Measurements from ENCODE around the gene CYSTM1.
A peak's percentile ranks its signal among the peaks of the same experiment; 100 is the strongest.

The CYSTM1 gene

DNA sequence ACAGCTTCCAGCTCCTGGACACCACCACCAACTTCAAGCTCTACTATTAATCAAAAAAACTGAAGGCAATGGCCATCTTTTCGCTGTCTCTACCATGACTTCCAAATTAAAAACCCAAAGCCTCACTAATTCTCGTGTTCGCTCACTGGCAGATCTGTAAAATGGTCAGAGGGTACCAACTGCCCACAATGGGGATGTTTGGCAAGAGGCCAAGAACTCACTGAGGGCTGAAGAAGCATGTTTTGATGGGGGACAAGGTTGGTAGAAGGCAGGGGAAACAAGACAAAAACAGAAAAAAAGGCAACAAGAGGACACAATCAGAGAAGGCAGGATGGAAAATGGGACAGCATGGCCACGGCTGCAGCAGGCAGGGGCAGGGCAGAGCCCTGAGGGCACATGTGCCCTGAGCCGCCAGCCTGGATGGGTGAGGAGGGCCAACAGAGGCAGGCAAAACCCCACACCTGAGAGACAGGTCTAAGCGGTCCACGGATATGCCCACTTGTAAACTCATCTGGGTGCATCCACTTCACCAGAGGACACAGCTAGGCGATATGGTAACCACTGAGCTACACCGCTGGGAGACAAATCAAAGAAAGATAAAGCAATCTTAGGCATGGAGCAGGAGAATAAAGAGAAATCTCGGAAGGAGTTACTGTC, 77.6 kb downstream of the CYSTM1 start:
- DNase-seq, result no peak

DNA sequence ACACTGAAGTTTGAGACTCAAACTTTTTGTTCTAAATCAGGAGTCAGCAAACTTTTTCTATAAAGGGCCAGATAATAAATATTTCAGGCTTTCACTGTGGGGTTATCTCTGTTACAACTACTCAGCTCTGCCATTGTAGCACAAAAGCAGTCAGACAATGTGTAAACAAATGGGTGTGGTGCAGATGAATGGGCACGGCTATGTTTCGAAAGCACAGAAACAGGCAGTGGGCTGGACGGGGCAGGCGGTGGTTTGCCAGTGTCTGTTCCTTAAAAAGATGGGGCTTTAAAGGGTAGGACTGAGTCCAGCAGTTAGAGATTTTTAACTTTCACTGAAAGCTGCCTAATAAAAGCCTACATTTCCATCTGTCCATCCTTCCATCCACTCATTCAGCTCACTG, 79.0 kb downstream of the CYSTM1 start:
- DNase-seq, result no peak

DNA sequence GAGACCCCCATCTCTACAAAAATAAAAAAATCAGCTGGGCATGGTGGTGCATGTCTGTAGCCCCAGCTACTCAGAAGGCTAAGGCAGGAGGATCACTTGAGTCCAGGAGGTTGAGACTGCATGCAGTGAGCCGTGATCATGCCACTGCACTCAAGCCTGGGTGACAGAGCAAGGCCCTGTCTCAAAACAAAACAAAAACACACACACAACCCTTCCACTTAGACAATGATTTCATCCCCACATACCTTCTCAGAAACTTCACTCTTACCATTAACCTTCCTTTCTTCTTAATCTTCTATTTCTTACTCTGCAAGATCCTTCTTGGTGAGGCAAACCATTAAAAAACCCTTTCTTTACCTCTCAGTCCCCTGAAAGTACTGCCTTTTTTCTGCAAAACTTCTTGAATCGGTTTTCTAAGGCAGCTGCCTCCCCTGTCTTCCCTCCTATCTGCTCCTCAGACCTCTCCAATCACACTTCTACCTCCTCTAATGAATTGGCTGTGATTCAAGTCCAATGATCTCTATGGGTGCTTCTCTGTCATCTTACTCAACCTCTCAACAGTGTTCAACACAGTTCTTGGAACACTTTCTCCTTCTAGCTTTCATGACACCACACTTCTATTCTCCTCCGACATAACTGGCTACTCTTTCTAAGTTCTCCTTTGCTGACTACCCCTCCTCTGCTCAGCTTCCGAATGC, 80.6 kb downstream of the CYSTM1 start:
- no peak for DNase-seq

DNA sequence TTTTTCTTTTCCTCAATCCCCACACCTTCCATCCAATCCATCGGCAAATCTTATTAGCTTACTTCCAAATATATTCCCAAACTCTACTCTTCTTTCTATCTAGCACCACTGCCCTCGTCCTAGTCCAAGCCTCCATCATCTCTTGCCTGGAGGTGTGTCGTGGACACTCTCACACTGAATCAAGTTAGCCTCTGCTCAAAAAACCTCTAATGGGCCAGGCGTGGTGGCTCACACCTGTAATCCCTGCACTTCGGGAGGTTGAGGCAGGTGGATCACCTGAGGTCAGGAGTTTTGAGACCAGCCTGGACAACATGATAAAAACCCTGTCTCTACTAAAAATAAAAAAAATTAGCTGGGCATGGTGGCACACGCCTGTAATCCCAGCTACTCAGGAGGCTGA, 81.7 kb downstream of the CYSTM1 start:
- DNase-seq, result no peak

DNA sequence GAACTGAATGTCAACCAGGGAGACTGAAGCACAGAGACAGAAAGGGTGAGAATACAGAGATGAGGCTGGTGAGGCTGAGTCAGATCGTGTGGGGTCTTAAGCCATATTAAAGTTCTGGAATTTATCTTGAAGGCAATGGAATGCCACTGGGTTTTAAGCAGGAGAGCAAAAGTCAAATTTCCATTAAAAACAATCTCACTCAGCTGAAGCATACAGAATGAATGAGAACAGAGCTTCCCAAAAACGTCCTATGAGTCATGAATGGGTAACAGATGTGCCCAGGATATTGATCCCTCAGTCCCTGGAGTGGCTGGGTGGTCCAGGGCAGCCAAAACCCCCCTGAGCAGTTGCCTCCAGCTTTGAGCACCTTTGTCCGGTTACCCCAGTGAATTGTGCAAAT, 83.0 kb downstream of the CYSTM1 start:
- no peak for DNase-seq

DNA sequence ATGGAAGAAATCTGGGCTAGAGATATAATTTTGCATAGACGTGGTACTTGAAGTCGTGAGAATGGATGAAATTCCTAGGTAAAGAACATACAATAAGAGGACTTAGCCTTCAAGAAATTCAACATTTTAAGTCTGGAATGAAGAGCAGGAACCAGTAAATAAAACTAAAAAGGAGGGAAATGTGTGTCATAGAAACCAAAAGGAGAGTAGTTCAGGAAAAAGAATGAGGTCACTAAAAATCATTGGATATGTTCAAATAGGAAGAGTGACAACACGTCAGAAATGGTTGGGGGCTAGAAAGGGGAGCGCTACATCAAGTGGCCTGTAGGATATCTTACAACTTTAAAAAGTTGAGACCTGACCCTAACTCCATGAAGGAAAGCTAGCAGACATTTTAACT, 83.9 kb downstream of the CYSTM1 start:
- DNase-seq, result no peak

DNA sequence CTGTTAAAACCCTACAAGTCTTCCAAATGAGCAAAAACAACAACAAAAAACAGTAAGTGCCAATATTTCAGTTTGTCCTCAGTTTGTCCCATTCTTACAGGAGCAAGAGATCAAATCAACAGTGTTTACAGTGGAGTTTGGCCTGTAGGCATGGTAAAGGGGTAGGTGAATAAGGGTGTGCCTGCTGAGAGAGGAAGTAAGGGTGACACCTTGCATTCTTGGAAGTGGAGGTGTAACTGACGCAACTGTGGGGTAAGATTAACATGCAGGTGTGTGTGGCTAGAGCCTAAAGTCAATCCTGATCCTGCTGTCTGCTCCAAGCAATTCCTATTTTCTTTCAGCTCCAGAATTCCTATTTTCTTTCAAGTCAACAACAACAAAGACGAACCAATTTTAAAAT, 84.5 kb downstream of the CYSTM1 start:
- DNase-seq, result no peak

DNA sequence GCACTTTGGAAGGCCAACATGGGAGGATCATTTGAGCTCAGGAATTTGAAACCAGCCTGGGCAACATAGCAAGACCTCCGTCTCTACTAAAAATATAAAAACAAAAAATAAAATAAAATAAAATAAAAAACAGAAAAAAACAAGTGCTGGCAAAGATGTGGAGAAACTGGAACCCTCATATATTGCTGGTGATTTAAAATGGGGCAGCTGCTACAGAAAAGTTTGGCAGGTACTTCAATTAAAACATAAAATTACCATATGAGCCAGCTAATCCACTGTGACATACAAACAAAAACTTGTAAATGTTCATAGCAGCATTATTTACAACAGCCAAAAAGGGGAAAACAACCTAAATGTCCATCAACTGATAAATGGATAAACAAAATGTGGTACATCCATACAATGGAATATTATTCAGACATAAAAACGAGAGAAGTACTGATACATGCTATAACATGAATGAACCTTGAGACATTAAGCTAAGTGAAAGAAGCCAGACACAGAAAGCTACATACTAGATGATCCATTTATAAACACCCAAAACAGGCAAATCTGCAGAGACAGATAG, 85.2 kb downstream of the CYSTM1 start:
- DNase-seq, result no peak

DNA sequence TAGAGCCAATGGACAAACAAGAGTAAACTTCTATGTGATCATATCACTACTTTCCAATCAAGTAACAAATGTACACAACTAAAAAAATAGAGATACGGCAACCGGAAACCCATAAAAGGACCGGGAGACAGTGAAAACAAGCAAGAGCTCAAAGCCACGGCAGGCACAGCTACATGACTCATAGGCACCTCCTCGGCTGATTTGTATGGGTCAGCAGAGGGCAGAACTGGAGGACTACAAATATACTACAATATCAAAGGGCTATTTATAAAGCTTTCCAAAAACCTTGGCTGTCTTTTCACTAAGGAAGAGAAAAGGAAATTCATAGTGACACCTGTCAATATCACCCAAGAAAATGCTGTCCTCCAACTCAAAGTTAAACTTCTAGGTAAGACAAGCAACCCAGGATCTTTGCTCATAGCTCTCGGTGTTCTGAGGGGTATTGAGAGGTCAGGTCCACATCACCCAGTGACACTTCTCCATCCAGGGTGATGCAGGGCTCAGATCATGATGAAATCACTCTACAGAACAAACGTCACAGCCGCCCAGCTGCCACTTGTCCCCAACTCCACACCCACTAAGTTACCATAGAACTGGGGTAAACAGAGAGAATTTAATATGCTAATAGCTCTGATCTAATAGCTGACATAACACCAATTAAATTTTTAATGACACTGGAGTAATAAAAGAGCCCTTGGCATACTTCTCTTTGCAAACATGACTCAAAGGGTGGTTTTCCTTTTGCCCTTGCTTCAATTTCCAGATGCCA, 86.6 kb downstream of the CYSTM1 start:
- peak in 27 of 58 donors; percentile 4 to 73 (median 26) for DNase-seq

DNA sequence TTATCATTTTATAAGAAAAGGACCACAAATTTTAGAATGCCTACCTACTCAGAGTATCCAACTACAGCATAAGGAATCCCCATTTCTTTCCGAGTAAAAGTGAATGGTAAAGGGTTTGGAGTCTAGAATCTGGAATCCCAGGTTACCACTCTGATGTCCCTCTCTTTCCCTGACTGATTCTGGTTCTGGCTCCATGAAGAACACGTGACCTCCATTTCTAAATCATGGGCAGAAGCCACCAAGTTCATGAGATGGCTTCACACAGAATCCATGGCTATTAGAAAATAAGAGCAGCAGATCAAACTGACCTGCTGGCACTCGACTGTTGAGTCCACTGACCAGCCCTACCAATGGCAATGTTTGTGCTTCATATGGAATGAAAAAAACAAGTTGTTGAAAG, 87.2 kb downstream of the CYSTM1 start:
- no peak for DNase-seq

DNA sequence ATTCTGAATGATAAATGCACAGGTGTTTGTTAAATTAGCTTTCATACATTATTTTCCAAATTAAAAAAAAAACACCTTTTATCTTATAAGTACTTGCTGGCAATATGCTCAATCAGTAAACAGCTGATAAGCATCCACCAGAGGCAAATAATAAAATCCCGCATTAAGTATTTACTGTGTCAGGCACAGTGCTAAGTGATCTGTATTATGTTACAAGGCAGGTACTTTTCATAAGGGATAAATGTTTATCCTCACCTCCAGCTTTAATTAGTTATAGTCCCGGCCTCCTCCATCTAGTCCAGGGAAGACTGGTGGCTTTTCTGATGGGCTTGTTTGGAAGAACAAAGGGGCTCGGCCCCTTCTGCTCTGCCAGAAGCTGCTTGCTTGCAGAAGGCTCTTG, 87.9 kb downstream of the CYSTM1 start:
- no peak for DNase-seq

DNA sequence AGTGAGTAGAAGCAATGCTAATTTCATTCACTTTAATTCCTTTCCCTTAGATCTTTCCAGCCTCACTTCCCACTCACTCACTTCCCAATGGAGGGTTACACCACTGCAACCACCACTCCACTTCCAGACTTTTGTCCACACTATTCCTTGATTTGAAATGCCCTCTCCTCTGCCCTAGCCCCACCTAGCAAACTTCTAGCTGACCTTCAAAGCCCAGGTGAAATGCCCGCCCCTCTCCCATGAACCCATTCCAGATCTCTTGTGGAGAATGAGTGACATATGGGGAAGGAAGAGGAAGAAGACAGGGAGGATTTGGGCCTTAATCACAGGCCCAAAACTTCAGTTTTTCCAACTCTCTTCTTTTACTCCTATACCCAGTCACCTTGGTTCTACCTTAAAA, 90.9 kb downstream of the CYSTM1 start:
- DNase-seq, result no peak

DNA sequence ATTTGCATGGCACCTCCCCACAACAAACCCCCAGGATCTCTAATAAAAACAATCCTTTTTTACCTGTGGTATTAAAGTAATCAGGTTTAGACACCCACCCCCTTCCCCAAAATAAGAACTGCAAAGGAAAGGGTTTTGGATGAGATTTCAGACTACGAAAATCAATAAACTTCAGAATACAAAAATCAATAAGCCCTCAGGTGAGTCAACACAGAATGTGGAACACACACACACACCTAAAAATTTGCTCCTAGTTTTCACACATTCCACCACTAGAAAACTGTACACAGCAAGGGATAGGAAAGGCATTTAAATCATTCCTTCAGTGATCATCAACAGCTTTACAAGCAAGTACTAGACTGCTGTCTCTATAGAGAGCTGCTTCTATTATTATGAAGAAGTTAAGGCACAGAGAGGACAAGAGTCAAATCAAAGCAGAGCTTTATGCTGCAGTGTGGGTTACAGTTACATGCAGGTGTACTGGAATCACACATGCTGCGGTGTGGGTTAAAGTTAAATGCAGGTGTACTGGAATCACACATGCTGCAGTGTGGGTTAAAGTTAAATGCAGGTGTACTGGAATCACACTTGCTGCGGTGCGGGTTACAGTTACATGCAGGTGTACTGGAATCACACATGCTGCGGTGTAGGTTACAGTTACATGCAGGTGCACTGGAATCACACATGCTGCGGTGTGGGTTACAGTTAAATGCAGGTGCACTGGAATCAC, 91.6 kb downstream of the CYSTM1 start:
- DNase-seq, result no peak

DNA sequence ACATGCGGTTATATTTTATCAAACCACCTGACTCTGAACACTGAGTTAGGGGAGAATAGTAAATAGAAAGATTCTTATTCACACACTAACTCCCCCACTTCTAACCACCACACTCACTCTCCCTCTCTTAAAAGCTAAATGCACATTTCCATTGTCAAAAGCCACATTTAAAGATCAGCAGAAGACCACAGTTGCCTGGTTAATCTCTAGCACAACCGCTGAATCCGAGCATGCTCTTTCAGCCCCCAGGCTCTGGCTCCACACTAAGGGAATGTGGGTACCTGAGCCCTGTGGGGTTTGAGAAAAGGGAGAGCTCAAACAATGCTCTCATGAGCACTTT, 92.2 kb downstream of the CYSTM1 start:
- no peak for DNase-seq

DNA sequence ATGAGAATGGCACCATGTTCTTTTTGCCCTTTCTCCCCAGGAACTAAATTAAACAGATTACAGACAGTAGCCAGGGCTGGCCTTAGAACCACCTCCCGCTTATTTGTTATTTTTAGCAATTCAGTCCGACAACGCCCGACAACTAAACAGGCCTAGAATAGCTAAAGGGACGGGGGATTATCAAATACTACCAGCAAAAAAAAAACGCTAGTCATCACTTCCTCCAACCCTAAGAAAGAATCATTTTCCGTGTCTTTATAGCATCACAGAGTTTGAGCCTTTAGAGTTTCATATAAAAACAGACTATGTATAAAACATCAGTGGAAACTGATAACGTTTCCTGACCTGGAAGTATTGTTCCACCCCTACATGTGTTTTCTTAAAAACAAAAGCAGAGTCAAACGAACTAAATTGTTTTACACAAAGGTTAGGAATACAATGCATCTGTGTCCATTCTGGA, 92.6 kb downstream of the CYSTM1 start:
- no peak for DNase-seq

DNA sequence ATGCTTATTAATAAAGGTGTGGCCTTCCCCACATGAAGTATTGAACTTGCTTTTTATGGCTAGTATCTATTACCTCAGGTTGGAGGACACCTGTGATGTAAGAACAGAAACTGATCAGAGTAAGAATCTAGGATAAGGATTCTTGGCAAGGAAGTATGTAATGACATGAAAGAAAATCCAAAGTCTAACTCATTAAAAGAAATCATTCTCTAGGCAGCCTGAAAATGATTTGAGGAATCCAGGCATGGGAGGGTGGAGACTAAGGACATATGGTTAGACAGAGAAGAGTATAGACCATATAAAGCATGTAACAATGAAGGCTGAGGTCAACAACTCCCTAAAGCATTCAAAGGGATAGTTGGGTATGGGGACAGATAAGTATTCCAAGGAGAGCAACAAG, 95.0 kb downstream of the CYSTM1 start:
- no peak for DNase-seq

DNA sequence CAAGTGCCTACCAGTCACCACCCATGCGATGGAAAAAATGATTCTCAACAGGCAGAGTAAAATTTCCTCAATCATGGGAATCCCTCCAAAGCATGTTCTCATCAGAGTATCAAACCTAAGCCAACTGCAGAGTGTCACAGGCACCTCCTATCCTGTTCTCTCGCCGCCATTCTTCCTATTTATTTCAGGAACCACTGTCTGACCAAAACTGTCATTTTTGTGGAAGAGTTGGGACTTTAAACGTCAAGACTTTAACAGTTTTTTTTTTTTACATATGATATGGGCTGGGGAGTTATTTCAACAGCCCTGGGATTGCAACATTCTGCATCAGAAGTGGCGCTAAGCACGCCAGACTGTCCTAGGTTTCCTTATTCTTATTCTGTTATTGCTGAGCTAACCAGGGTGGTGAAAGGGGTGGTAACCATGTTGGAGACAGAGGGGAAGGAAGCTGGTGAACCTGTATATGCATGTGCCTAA, 98.5 kb downstream of the CYSTM1 start:
- no peak for DNase-seq

DNA sequence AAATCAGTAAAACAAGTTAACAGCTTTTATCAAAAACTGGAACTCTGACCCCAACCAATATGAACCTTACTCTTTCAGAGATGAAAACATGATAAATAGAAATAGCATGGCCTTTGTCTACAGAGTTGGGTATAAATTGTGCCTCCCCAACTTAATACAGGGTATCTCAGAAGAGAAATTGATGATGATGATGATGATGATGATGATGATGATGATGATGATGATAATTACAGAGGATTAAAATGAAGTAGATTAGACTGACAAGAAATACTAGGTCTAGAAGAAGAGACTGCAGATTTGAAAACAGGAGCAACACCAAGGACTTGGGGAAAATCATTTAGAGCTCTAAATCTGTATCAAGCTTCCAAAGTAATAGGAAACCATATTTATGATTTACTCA, 100.8 kb downstream of the CYSTM1 start:
- DNase-seq, result no peak

DNA sequence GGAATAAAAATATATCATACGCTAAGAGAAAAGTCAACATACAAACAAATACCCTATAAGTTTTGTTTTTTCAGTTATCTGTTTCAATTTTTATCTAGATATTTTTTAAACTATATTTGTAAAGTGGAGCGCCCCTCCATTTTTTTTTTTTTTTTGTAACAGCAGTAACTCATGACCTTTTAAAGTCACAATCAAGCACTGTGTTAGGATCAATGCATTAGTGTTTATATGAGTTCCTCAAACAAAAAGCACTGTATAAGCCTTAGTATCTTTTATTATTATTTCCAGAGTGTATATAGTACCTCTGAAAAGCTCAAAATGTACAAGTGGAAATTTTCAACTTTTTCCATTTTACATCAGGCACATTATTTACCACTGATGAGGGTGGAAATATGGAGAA, 107.3 kb downstream of the CYSTM1 start:
- DNase-seq, result no peak

DNA sequence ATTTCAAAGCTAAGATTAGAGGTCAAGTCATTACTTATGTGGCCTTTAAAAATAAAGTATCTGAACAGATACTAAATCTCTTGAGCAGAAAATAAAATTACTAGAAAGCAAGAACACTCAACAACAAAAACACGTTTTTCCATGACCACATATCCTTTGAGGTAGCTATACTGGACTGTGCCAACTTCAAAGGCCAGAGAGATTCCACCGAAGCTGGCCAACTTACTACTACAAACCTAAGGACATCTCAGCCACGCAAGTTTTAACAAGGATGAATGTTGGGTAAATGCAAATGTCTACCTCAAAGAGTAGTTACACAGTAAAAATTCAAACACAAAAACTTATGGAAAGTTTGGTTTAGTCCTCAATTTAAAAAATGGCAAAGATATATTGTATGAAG, 109.0 kb downstream of the CYSTM1 start:
- no peak for DNase-seq

DNA sequence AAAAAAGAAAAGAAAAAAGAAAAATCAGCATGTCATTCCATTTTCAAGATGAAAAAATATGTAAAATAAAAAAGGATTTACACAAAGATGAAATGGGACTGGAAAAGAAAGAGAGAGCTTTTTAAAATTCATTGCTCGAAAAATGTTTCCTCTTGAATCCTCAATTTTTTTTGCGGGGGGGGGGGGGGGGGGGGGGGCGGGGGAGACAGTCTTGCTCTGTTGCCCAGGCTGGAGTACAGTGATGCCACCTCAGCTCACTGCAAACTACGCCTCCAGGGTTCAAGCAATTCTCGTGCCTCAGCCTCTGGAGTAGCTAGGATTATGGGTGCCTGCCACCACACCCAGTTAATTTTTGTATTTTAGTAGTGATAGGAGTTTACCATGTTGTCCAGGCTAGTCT, 111.4 kb downstream of the CYSTM1 start:
- peak in 1 of 58 donors; percentile 7 for DNase-seq
